NCI-H2081 treated with DMSO at 0.1 percent for 48 hours (cell line): ENCODE measurements around the gene ABCA7.

Experiments used
- DNase-seq: peaks from one replicate; lab custom pipeline; 2025; lab: John Stamatoyannopoulos, UW

The ABCA7 gene

GRCh38 chr19:1088416-1089010 is 48.6 kb downstream of the ABCA7 start:
- no peak for DNase-seq

- no peak for DNase-seq
These were observed 49.3 kb downstream of the ABCA7 start for GRCh38 chr19:1089126-1089771.

GRCh38 chr19:1089891-1090290 is 50.0 kb downstream of the ABCA7 start:
- DNase-seq: no peak

GRCh38 chr19:1090731-1091543 is 51.0 kb downstream of the ABCA7 start:
- DNase-seq: no peak

GRCh38 chr19:1091544-1092175 is 51.8 kb downstream of the ABCA7 start:
- DNase-seq: no peak

GRCh38 chr19:1093330-1093729 is 53.4 kb downstream of the ABCA7 start:
- DNase-seq: no peak

- no peak for DNase-seq
These were observed 54.1 kb downstream of the ABCA7 start for GRCh38 chr19:1093811-1094553.

- DNase-seq: no peak
These were observed 54.7 kb downstream of the ABCA7 start for GRCh38 chr19:1094655-1094977.

GRCh38 chr19:1094978-1095701 is 55.2 kb downstream of the ABCA7 start, which contains the start of gene POLR2E:
Gene POLR2E (minus strand): TSS chr19:1095375. CDS start chr19:1095315, 60 bp downstream.
- DNase-seq: peak; percentile 85

- DNase-seq: no peak
These were observed 57.9 kb downstream of the ABCA7 start for GRCh38 chr19:1097810-1098176.

GRCh38 chr19:1098177-1099051 is 58.5 kb downstream of the ABCA7 start:
- DNase-seq: no peak

GRCh38 chr19:1101337-1101698 is 61.4 kb downstream of the ABCA7 start:
- no peak for DNase-seq

- no peak for DNase-seq
These were observed 62.7 kb downstream of the ABCA7 start for GRCh38 chr19:1102407-1103131.

GRCh38 chr19:1103132-1103707 is 63.3 kb downstream of the ABCA7 start:
- DNase-seq: no peak

GRCh38 chr19:1103708-1104310 is 63.9 kb downstream of the ABCA7 start, which contains the start of gene GPX4:
Gene GPX4 (plus strand): TSS chr19:1103994. CDS start chr19:1104044, 50 bp downstream.
- DNase-seq: peak; percentile 92

GRCh38 chr19:1104311-1105007 is 64.6 kb downstream of the ABCA7 start:
- DNase-seq: no peak

- DNase-seq: no peak
These were observed 65.3 kb downstream of the ABCA7 start for GRCh38 chr19:1105008-1105872.
